SK-N-SH (cell line): ENCODE results near the gene ARAP1.

Experiments
- CTCF ChIP-seq: fragments of 200-600 bp; sonication (generic); IDR thresholded peaks from 2 replicates; pipeline ENCODE4 v1.6.1; 2017; ENCODE audit warnings: antibody characterized with exemption, mild to moderate bottlenecking, moderate library complexity
- EP300 ChIP-seq, 2 experiments: IDR thresholded peaks; 2 replicates each; pipeline versions ENCODE4 v1.4.0 to v1.6.1; 2012; ENCODE audit warnings: borderline replicate concordance in 1 of 2, low read depth in 1 of 2, low read length in 1 of 2
- EZH2phosphoT487 ChIP-seq: fragments of 200-600 bp; sonication (generic); IDR thresholded peaks from 2 replicates; pipeline ENCODE4 v1.6.1; 2017; ENCODE audit warnings: low read depth, mixed run types, mild to moderate bottlenecking, antibody characterized with exemption, moderate library complexity, borderline replicate concordance
- FOXM1 ChIP-seq: IDR thresholded peaks from 2 replicates; pipeline ENCODE4 v1.4.0; 2012; ENCODE audit warnings: low read depth, mild to moderate bottlenecking
- GABPA ChIP-seq: IDR thresholded peaks from 2 replicates; pipeline ENCODE4 v1.4.0; 2012; ENCODE audit warnings: low read depth, mild to moderate bottlenecking
- JUND ChIP-seq: IDR thresholded peaks from 2 replicates; pipeline ENCODE4 v1.4.0; 2012
- MAX ChIP-seq: IDR thresholded peaks from 2 replicates; pipeline ENCODE4 v1.4.0; 2012; ENCODE audit warnings: low read depth
- NRF1 ChIP-seq: IDR thresholded peaks from 2 replicates; pipeline ENCODE4 v1.6.1; 2012; ENCODE audit warnings: low read depth, mild to moderate bottlenecking, low read length
- RAD21 ChIP-seq: IDR thresholded peaks from 2 replicates; pipeline ENCODE4 v1.6.1; 2012; ENCODE audit warnings: mild to moderate bottlenecking, low read length
- REST ChIP-seq: IDR thresholded peaks from 2 replicates; pipeline ENCODE4 v1.6.1; 2012; ENCODE audit warnings: mild to moderate bottlenecking, low read depth, low read length, moderate library complexity
- SMC3 ChIP-seq: IDR thresholded peaks from 2 replicates; pipeline ENCODE4 v1.6.1; 2012; ENCODE audit warnings: low read depth, low read length, improper control_type of control experiment
- TCF12 ChIP-seq: IDR thresholded peaks from 2 replicates; pipeline ENCODE4 v1.4.0; 2012
- ZBTB33 ChIP-seq: IDR thresholded peaks from 2 replicates; pipeline ENCODE4 v1.4.0; 2012; ENCODE audit warnings: low read depth, borderline replicate concordance

- TF ChIP-seq CTCF (no peak), JUND (no peak), GABPA (no peak), SMC3 (no peak), EZH2phosphoT487 (no peak), ZBTB33 (no peak), EP300 (IDR thresholded peaks at IDR 0.05; ENCODE audit: borderline replicate concordance in 1 of 2, low read depth in 1 of 2, low read length in 1 of 2) (no peak), FOXM1 (no peak), REST (no peak), RAD21 (no peak), NRF1 (no peak), TCF12 (no peak), MAX (no peak)
Observed at GRCh38 chr11:72690166-72690565, 62.0 kb downstream of the ARAP1 start.
